AG08395 (cell line): ENCODE results near the gene CD79A.

Source experiments
- DNase-seq: peaks from one replicate; pipeline ENCODE4 v3.0.0; 2012; ENCODE audit warnings: mixed read lengths, low spot score

CD79A gene

GRCh38 chr19:41883821-41884733, 7.0 kb downstream of the CD79A start:
- peak; percentile 99 for DNase-seq

- no peak for DNase-seq
Observed at GRCh38 chr19:41886761-41887710, 10.0 kb downstream of the CD79A start.

- no peak for DNase-seq
Observed at GRCh38 chr19:41887711-41888382, 10.8 kb downstream of the CD79A start.

- DNase-seq: no peak
Observed at GRCh38 chr19:41888926-41889325, 11.8 kb downstream of the CD79A start.

GRCh38 chr19:41889896-41890295, 12.8 kb downstream of the CD79A start:
- no peak for DNase-seq

GRCh38 chr19:41890936-41891335, 13.9 kb downstream of the CD79A start:
- DNase-seq: no peak

- no peak for DNase-seq
Observed at GRCh38 chr19:41892173-41892902, 15.3 kb downstream of the CD79A start.

GRCh38 chr19:41893899-41894298, 16.8 kb downstream of the CD79A start:
- DNase-seq: no peak

GRCh38 chr19:41894350-41894749, 17.3 kb downstream of the CD79A start:
- DNase-seq: no peak

- DNase-seq: no peak
Observed at GRCh38 chr19:41895745-41896580, 18.9 kb downstream of the CD79A start.

- DNase-seq: no peak
Observed at GRCh38 chr19:41896581-41896942, 19.5 kb downstream of the CD79A start.

GRCh38 chr19:41897181-41897580, 20.1 kb downstream of the CD79A start:
- no peak for DNase-seq

GRCh38 chr19:41897820-41898219, 20.7 kb downstream of the CD79A start:
- no peak for DNase-seq

GRCh38 chr19:41898235-41898634, 21.2 kb downstream of the CD79A start:
- no peak for DNase-seq

GRCh38 chr19:41901707-41902360, 24.8 kb downstream of the CD79A start:
- no peak for DNase-seq

GRCh38 chr19:41902594-41902993, 25.5 kb downstream of the CD79A start:
- no peak for DNase-seq

- no peak for DNase-seq
Observed at GRCh38 chr19:41903193-41903953, 26.3 kb downstream of the CD79A start.

- DNase-seq: no peak
Observed at GRCh38 chr19:41904118-41904870, 27.2 kb downstream of the CD79A start.
